ENCODE measurements around the gene RMRP. TPM values are rescaled to one million over a fixed set of nuclear protein-coding genes. Genes with fewer than 3 reads are reported as not detected.
"Not testable (repeated sequence)": the region's sequence is repeated elsewhere in the genome, so short reads cannot be mapped to it uniquely, and the experiment has no call there.

The RMRP gene
- total RNA-seq, 1 experiment from 2014 or later: 13,506 TPM

GRCh38 chr9:35637427-35637955 lies 20.3 kb downstream of the RMRP start:
- intact Hi-C loops (cut with micrococcal nuclease; ENCODE audit: unreplicated experiment); H3K9me3 ChIP-seq (ENCODE audit: insufficient read depth, low read depth); H3K27me3 ChIP-seq (ENCODE audit: insufficient read depth, low read depth); DNase-seq; H3F3A ChIP-seq (ENCODE audit: insufficient read depth, low read depth); H2AFZ ChIP-seq; H3K79me2 ChIP-seq (ENCODE audit: low read depth); H3K9me2 ChIP-seq (ENCODE audit: insufficient read depth); H3K36me3 ChIP-seq (ENCODE audit: low read depth); POLR2A ChIA-PET (ENCODE audit: unreplicated experiment); BruUV-seq (replicated peaks); H3K4me2 ChIP-seq; CTCF ChIA-PET; H3K4me3 ChIP-seq; H3K27ac ChIP-seq; H4K20me1 ChIP-seq (ENCODE audit: insufficient read depth); H3K4me1 ChIP-seq (replicated peaks; ENCODE audit: insufficient read depth): not testable (repeated sequence)

GRCh38 chr9:35636877-35637246 lies 21.0 kb downstream of the RMRP start:
- H3K4me3 ChIP-seq; H4K20me1 ChIP-seq (ENCODE audit: insufficient read depth); DNase-seq; intact Hi-C loops (cut with micrococcal nuclease; ENCODE audit: unreplicated experiment); H3K27me3 ChIP-seq (ENCODE audit: insufficient read depth, low read depth); POLR2A ChIA-PET (ENCODE audit: unreplicated experiment); H3F3A ChIP-seq (ENCODE audit: insufficient read depth, low read depth); H3K4me2 ChIP-seq; H3K79me2 ChIP-seq (ENCODE audit: low read depth); BruUV-seq (replicated peaks); H3K4me1 ChIP-seq (replicated peaks; ENCODE audit: insufficient read depth); H3K9me2 ChIP-seq (ENCODE audit: insufficient read depth); H3K9me3 ChIP-seq (ENCODE audit: insufficient read depth, low read depth); H3K36me3 ChIP-seq (ENCODE audit: low read depth); H3K27ac ChIP-seq; CTCF ChIA-PET; H2AFZ ChIP-seq: not testable (repeated sequence)

GRCh38 chr9:35636135-35636876 lies 21.5 kb downstream of the RMRP start:
- CTCF ChIA-PET: no interaction called here
- TF ChIP-seq EZH2 (IDR thresholded peaks at IDR 0.05; ENCODE audit: low read depth) (no peak), CTCF (conservative IDR thresholded peaks at IDR 0.05) (no peak)

GRCh38 chr9:35635730-35636129 lies 22.1 kb downstream of the RMRP start:
- Histone ChIP-seq H3F3A (ENCODE audit: insufficient read depth, low read depth) (no peaks in the 10 kb centered on the region), H3K9me3 (ENCODE audit: insufficient read depth, low read depth) (no peaks in the 10 kb centered on the region), H3K9me2 (ENCODE audit: insufficient read depth) (no peaks in the 10 kb centered on the region), H3K36me3 (ENCODE audit: low read depth) (no peaks in the 10 kb centered on the region), H2AFZ (no peak overlapping the region), H3K4me1 (replicated peaks; ENCODE audit: insufficient read depth) (no peaks in the 10 kb centered on the region), H3K79me2 (ENCODE audit: low read depth) (no peaks in the 10 kb centered on the region), H3K27ac (no peak overlapping the region), H4K20me1 (ENCODE audit: insufficient read depth) (no peaks in the 10 kb centered on the region), H3K27me3 (ENCODE audit: insufficient read depth, low read depth) (no peaks in the 10 kb centered on the region), H3K4me3 (no peak overlapping the region), H3K4me2 (no peak overlapping the region)
- ChIA-PET CTCF (no interaction called here), POLR2A (ENCODE audit: unreplicated experiment) (no interaction called here)
- BruUV-seq (replicated peaks): no TSS peak
- TF ChIP-seq EZH2 (IDR thresholded peaks at IDR 0.05; ENCODE audit: low read depth) (no peak), CTCF (conservative IDR thresholded peaks at IDR 0.05) (no peak)
- intact Hi-C loops (cut with micrococcal nuclease; ENCODE audit: unreplicated experiment): no loop called here
- DNase-seq: no peak

More at GRCh38 chr9:35636135-35636876, 21.5 kb downstream of the RMRP start:
- DNase-seq: no peak
- H2AFZ ChIP-seq: no peak overlapping the region
- no peak overlapping the region for H3K4me2 ChIP-seq
- H3K4me3 ChIP-seq: no peak overlapping the region
- no peaks in the 10 kb centered on the region for H3F3A ChIP-seq (ENCODE audit: insufficient read depth, low read depth)
- H3K9me3 ChIP-seq (ENCODE audit: insufficient read depth, low read depth): no peaks in the 10 kb centered on the region
- no peaks in the 10 kb centered on the region for H3K79me2 ChIP-seq (ENCODE audit: low read depth)
- POLR2A ChIA-PET (ENCODE audit: unreplicated experiment): no interaction called here
- no peaks in the 10 kb centered on the region for H3K9me2 ChIP-seq (ENCODE audit: insufficient read depth)
- H3K36me3 ChIP-seq (ENCODE audit: low read depth): no peaks in the 10 kb centered on the region
- intact Hi-C loops (cut with micrococcal nuclease; ENCODE audit: unreplicated experiment): no loop called here
- BruUV-seq (replicated peaks): no TSS peak
- no peaks in the 10 kb centered on the region for H3K4me1 ChIP-seq (replicated peaks; ENCODE audit: insufficient read depth)
- no peak overlapping the region for H3K27ac ChIP-seq
- no peaks in the 10 kb centered on the region for H3K27me3 ChIP-seq (ENCODE audit: insufficient read depth, low read depth)
- H4K20me1 ChIP-seq (ENCODE audit: insufficient read depth): no peaks in the 10 kb centered on the region

All from PC-9 (cell line).